Measurements from ENCODE around the gene NCK2. TPM values are rescaled to one million over a fixed set of nuclear protein-coding genes. Genes with fewer than 3 reads are reported as not detected.

NCK2 gene
- total and polyA plus RNA-seq, 2 donors from 2014 or later, result 22.8 to 52.9 TPM

DNA sequence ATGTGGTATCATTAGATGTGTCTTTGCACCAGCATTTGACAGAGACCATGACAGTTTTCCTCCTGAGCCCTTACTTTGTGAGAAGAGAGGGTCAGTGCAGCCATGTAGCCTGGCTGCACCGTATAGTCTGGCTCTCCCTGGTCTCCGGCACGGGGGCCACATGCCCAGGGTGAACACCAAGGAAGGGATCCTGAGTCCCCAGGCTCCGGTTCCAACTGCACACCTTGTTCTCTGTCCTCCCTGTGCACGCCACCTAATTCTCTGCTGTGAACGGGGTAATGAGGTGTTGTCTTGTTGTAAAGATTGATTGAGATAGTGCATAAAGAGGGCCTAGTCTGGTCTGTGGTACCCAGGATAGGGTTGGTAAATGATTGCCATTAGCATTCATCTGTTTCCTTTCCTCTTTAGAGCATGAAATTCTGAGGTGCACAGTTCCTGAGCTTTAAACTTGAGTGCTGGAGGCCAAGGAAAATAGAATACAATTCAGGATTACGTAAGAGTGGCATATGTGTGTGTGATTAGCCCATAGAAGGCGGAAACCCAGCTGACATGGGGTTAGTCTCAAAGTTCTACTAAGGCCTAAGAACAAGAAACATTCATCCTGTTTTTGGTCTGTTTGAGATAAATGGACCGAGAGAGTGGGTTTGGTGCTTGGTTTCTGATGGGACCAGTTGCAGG is 55.5 kb downstream of the NCK2 start:
- FAIRE-seq, result no peak
- intact Hi-C loops (cut with DNase I), result no loop called here
- no peak for DNase-seq
- Histone ChIP-seq H3K27ac (ENCODE audit: low read depth in 2 of 2, low read length in 2 of 2) (no peak overlapping the region), H3K4me3 (ENCODE audit: low read length in 3 of 3) (no peak overlapping the region), H3K9me3 (ENCODE audit: control insufficient read depth in 2 of 3, insufficient read depth in 1 of 3, low read length in 3 of 3) (no peaks in the 10 kb centered on the region), H3K4me1 (ENCODE audit: control insufficient read depth in 2 of 3, insufficient read depth in 2 of 3, low read depth in 1 of 3, low read length in 3 of 3) (peaks cover 0 to 19% (median 5%) of the 10 kb centered on the region in 3 donors), H3K36me3 (ENCODE audit: control insufficient read depth in 2 of 3, insufficient read depth in 3 of 3, low read length in 3 of 3) (no peaks in the 10 kb centered on the region), H3K27me3 (ENCODE audit: control insufficient read depth, insufficient read depth, low read length) (no peaks in the 10 kb centered on the region), H3K9ac (ENCODE audit: low read length in 3 of 3) (no peak overlapping the region)
- TF ChIP-seq, protein P1, sequence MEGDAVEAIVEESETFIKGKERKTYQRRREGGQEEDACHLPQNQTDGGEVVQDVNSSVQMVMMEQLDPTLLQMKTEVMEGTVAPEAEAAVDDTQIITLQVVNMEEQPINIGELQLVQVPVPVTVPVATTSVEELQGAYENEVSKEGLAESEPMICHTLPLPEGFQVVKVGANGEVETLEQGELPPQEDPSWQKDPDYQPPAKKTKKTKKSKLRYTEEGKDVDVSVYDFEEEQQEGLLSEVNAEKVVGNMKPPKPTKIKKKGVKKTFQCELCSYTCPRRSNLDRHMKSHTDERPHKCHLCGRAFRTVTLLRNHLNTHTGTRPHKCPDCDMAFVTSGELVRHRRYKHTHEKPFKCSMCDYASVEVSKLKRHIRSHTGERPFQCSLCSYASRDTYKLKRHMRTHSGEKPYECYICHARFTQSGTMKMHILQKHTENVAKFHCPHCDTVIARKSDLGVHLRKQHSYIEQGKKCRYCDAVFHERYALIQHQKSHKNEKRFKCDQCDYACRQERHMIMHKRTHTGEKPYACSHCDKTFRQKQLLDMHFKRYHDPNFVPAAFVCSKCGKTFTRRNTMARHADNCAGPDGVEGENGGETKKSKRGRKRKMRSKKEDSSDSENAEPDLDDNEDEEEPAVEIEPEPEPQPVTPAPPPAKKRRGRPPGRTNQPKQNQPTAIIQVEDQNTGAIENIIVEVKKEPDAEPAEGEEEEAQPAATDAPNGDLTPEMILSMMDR (IDR thresholded peaks at IDR 0.05; ENCODE audit: borderline replicate concordance, extremely low read depth, insufficient read depth), result no peak

DNA sequence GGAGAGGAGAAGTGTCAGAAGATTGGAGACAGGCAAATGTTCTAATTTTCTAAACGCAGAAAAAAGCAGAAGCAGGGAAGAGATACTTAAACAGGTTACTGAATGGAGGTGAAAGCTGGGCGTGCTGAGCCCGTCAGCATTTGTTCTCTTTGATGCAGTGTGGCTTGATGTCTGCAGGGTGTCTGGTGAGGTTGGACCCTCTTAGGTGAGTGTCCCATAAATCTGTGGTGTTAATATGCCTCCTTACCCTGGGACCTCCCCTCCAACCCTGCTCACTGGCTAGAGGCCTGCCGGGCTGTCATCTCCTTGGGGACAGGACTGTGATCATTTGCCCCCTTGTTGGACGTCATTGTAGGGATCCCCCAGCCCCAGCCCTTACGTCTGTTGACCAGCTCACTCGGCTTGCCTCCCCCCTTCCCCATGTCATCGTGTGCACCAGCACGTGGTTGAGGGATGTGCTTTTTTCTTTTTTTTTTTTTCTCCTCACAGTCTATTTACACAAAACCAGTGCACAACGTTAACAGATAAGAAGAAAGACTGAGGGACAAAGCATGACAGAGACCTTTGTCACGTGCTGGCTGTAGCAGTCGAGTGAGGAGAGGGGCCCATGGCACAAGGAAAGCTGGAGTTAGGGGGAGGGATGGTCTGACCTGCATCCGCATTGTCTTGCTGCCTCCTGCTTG is 56.4 kb downstream of the NCK2 start:
- no peaks in the 10 kb centered on the region for H3K36me3 ChIP-seq (ENCODE audit: control insufficient read depth in 2 of 3, insufficient read depth in 3 of 3, low read length in 3 of 3)
- TF ChIP-seq, protein P1 (IDR thresholded peaks at IDR 0.05; ENCODE audit: borderline replicate concordance, extremely low read depth, insufficient read depth), result no peak
- H3K9me3 ChIP-seq (ENCODE audit: control insufficient read depth in 2 of 3, insufficient read depth in 1 of 3, low read length in 3 of 3), result no peaks in the 10 kb centered on the region
- FAIRE-seq, result no peak
- intact Hi-C loops (cut with DNase I), result no loop called here
- H3K4me1 ChIP-seq (ENCODE audit: control insufficient read depth in 2 of 3, insufficient read depth in 2 of 3, low read depth in 1 of 3, low read length in 3 of 3), result peaks cover 0 to 14% (median 5%) of the 10 kb centered on the region in 3 donors
- no peak overlapping the region for H3K9ac ChIP-seq (ENCODE audit: low read length in 3 of 3)
- DNase-seq, result no peak
- no peak overlapping the region for H3K27ac ChIP-seq (ENCODE audit: low read depth in 2 of 2, low read length in 2 of 2)
- H3K4me3 ChIP-seq (ENCODE audit: low read length in 3 of 3), result no peak overlapping the region
- no peaks in the 10 kb centered on the region for H3K27me3 ChIP-seq (ENCODE audit: control insufficient read depth, insufficient read depth, low read length)

DNA sequence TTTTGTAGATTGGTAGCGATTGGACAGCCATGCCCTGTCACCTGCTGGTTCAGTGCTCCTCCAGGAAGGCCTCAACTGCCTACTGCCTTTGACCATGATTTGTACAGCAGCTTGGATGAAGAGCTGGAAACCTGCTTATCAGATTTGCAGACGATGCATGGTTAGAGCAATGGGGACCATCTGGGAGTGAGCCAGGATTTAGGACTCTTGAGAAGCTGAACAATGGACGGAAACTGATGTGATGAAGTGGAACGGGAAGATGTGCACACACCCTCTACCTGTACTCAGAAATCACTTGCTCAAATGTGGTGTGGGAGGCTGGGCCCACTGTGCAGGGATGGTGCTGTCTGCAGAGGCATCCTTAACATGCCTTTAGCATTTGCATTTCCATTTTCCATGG is 57.2 kb downstream of the NCK2 start:
- H3K9me3 ChIP-seq (ENCODE audit: control insufficient read depth in 2 of 3, insufficient read depth in 1 of 3, low read length in 3 of 3), result no peaks in the 10 kb centered on the region
- no peak for DNase-seq
- no peak overlapping the region for H3K9ac ChIP-seq (ENCODE audit: low read length in 3 of 3)
- no peak for FAIRE-seq
- no peak overlapping the region for H3K4me3 ChIP-seq (ENCODE audit: low read length in 3 of 3)
- TF ChIP-seq, protein P1 (IDR thresholded peaks at IDR 0.05; ENCODE audit: borderline replicate concordance, extremely low read depth, insufficient read depth), result no peak
- H3K36me3 ChIP-seq (ENCODE audit: control insufficient read depth in 2 of 3, insufficient read depth in 3 of 3, low read length in 3 of 3), result no peaks in the 10 kb centered on the region
- H3K27ac ChIP-seq (ENCODE audit: low read depth in 2 of 2, low read length in 2 of 2), result no peak overlapping the region
- H3K27me3 ChIP-seq (ENCODE audit: control insufficient read depth, insufficient read depth, low read length), result no peaks in the 10 kb centered on the region
- H3K4me1 ChIP-seq (ENCODE audit: control insufficient read depth in 2 of 3, insufficient read depth in 2 of 3, low read depth in 1 of 3, low read length in 3 of 3), result peaks cover 0 to 10% (median 5%) of the 10 kb centered on the region in 3 donors
- intact Hi-C loops (cut with DNase I), result no loop called here

Measured in kidney (tissue), 14 donors.